Stomach (tissue), 4 donors: ENCODE data around the gene LSM12.

ENCODE experiments used
- POLR2A ChIP-seq, 4 donors: fragments of 450-650 bp; IDR thresholded peaks; one replicate each; pipeline ENCODE4 v1.6.1; 2016; ENCODE audit warnings: antibody characterized with exemption in 4 of 4, control low read depth in 2 of 4, mild to moderate bottlenecking in 1 of 4, moderate library complexity in 1 of 4
- TF ChIP-seq, protein P1 (sequence below), 7 experiments: fragments of 450-650 bp in 4 of 7; fragments of 200-600 bp in 3 of 7; sonication (generic) in 3 of 7; IDR thresholded peaks; one replicate each; pipeline ENCODE4 v1.5.1; 2016 to 2019; ENCODE audit warnings: antibody characterized with exemption in 7 of 7, control low read depth in 2 of 7, mild to moderate bottlenecking in 1 of 7

- TF ChIP-seq, protein P1, sequence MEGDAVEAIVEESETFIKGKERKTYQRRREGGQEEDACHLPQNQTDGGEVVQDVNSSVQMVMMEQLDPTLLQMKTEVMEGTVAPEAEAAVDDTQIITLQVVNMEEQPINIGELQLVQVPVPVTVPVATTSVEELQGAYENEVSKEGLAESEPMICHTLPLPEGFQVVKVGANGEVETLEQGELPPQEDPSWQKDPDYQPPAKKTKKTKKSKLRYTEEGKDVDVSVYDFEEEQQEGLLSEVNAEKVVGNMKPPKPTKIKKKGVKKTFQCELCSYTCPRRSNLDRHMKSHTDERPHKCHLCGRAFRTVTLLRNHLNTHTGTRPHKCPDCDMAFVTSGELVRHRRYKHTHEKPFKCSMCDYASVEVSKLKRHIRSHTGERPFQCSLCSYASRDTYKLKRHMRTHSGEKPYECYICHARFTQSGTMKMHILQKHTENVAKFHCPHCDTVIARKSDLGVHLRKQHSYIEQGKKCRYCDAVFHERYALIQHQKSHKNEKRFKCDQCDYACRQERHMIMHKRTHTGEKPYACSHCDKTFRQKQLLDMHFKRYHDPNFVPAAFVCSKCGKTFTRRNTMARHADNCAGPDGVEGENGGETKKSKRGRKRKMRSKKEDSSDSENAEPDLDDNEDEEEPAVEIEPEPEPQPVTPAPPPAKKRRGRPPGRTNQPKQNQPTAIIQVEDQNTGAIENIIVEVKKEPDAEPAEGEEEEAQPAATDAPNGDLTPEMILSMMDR (IDR thresholded peaks at IDR 0.05), result no peak
- TF ChIP-seq POLR2A (IDR thresholded peaks at IDR 0.05), result no peak
Measured at GRCh38 chr17:44000141-44000860, 66.2 kb downstream of the LSM12 start.
